Measurements from ENCODE around the gene TBC1D14.

Gene TBC1D14

DNA sequence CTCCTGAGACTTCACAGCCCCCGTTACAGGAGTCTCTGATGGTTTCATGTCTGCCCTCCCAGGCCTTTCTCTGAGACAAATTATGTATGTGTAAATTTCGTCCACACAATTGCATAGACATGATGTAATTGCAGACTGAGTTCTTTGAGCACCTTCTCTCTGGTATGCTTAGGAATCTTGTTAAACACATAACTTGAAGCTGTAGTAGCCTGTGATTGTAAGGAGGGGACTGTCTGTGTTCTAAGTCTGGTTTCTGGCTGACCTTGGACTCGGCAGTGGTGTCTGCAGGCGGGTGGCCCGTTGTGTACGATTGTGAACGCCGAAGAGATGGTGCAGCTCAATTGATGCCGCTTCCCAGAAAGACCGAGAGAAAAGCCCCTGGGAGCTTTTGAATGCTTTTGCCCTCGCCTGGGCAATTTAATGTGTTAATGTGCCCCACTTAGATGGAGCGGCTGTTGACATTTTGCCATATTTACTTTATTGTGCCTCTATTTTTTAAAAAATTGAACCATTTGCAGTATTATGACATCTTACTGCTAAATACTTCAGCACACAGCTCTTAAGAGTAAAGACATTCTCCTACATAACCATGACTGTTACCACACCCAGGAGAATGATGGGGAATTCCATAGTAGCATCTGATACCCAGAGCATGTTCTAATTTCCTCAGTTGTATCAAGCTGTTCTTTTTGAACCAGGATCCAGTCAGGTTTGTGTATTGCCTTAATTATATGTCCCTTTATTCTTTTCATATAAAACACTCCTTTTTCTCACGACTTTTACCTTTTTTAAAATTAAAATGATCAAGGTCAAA is 75.2 kb downstream of the TBC1D14 start:
- in situ Hi-C loops (cut with MboI; ENCODE audit: low sequenced_read_pairs, unreplicated experiment), result loop anchor here (10.0 kb wide), 1 partner anchor 80 kb away; the partner anchor contains the start of gene TBC1D14
- TF ChIP-seq, protein P1, sequence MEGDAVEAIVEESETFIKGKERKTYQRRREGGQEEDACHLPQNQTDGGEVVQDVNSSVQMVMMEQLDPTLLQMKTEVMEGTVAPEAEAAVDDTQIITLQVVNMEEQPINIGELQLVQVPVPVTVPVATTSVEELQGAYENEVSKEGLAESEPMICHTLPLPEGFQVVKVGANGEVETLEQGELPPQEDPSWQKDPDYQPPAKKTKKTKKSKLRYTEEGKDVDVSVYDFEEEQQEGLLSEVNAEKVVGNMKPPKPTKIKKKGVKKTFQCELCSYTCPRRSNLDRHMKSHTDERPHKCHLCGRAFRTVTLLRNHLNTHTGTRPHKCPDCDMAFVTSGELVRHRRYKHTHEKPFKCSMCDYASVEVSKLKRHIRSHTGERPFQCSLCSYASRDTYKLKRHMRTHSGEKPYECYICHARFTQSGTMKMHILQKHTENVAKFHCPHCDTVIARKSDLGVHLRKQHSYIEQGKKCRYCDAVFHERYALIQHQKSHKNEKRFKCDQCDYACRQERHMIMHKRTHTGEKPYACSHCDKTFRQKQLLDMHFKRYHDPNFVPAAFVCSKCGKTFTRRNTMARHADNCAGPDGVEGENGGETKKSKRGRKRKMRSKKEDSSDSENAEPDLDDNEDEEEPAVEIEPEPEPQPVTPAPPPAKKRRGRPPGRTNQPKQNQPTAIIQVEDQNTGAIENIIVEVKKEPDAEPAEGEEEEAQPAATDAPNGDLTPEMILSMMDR (IDR thresholded peaks at IDR 0.05; ENCODE audit: borderline replicate concordance, control extremely low read depth, extremely low read depth, insufficient read depth, missing control alignments), result no peak

DNA sequence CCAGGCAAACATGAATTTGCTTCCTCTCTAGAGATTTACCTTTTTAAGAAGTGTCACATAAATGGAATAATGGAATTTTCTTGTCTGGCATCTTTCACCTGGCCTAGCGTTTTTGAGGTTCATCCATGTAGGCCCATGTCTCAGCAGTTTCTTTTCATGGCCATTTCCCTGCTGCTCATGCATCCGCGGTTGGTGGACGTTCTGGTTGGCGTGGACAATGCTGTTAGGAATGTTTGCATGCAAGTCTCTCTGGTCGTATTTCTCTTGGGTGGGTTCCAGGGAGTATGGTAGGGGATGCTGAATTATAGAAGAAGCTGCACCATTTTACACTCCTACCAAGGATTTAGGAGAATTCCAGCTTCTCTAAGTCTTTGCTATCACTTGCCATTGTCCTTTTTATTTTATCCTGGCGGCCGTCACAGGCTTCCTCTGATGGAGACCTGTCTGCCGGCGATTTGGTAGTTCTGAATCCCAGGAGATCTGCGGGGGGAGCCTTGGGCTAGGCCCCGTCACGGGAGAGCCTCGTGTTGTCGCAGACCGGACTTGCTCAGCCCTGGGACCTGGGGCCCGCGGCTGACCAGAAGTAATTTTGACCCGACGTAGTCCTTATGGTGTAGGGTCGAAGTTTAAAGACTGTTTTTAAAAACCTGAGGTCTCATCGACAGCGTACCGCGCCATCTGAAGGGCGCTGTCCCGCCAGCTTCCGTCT is 76.6 kb downstream of the TBC1D14 start:
- in situ Hi-C loops (cut with MboI; ENCODE audit: low sequenced_read_pairs, unreplicated experiment), result loop anchor here (10.0 kb wide), 1 partner anchor 81 kb away; the partner anchor contains the start of gene TBC1D14

More for the DNA sequence above, 75.2 kb downstream of the TBC1D14 start:
- no peak for DNase-seq (ENCODE audit: low spot score)

DNA sequence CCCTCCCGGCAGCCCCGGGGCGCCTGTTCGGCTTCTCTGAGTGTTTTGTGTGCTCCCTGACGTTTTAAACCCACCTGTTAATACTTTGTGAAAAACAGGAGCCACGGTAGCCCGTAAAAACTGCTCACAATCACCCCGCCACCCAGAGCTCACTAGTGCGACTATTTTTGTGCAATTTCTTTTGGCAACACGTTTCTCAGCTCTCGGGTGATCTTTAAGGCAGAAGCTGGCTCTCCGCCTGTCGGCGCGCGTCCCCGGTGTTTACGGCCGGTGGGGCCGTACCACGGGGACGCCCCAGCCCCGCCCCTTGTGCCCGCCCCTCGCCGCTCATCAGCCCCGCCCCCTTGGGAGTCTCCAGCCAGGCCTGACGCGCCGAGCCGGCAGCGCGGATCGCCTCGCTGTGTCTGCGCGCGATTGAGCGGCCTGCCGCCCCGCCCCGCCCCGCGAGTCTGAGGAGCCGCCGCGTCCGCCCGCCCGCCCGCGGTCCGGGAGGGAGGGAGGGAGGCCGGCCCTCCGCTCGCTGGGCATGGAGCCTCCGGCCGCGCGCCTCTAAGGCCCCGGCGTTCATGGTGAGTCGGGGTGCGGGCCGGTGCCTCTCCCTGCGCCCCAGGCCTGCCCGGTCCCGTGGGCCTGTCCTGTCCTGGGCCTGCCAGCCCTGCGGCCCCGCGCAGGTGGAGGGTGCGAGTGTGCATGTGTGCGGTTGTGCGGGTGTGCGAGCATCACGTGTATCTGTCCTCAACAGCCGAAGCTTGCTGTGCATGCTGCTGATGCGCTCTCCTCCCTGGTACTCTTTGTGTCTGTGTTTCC is 77.4 kb downstream of the TBC1D14 start:
- peak; percentile 99 for DNase-seq (ENCODE audit: low spot score)
- in situ Hi-C loops (cut with MboI; ENCODE audit: low sequenced_read_pairs, unreplicated experiment), result loop anchor here (10.0 kb wide), 1 partner anchor 82 kb away; the partner anchor contains the start of gene TBC1D14
- TF ChIP-seq, protein P1 (IDR thresholded peaks at IDR 0.05; ENCODE audit: borderline replicate concordance, control extremely low read depth, extremely low read depth, insufficient read depth, missing control alignments), result peak; percentile 22

More for the DNA sequence above, 76.6 kb downstream of the TBC1D14 start:
- DNase-seq (ENCODE audit: low spot score), result no peak
- TF ChIP-seq, protein P1 (IDR thresholded peaks at IDR 0.05; ENCODE audit: borderline replicate concordance, control extremely low read depth, extremely low read depth, insufficient read depth, missing control alignments), result no peak

DNA sequence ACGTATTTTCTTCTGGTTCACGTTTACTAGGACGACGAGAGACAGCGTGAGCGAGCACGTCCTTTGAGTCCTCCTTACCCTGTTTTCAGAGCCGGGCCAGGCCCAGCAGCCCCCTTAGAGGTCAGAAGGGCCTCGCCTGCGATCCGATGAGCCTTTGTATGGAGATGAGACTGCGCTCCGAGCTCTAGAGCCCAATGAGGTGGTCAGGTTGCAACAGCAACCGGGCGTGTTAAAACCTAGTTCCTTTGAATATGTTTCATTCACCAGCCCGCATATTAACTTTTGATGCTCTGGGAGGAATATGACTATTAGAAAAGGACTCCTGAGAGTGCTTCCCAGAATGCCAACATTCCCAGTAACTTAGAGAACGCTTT is 77.9 kb downstream of the TBC1D14 start:
- DNase-seq (ENCODE audit: low spot score), result no peak
- in situ Hi-C loops (cut with MboI; ENCODE audit: low sequenced_read_pairs, unreplicated experiment), result loop anchor here (10.0 kb wide), 1 partner anchor 83 kb away; the partner anchor contains the start of gene TBC1D14
- TF ChIP-seq, protein P1 (IDR thresholded peaks at IDR 0.05; ENCODE audit: borderline replicate concordance, control extremely low read depth, extremely low read depth, insufficient read depth, missing control alignments), result no peak

DNA sequence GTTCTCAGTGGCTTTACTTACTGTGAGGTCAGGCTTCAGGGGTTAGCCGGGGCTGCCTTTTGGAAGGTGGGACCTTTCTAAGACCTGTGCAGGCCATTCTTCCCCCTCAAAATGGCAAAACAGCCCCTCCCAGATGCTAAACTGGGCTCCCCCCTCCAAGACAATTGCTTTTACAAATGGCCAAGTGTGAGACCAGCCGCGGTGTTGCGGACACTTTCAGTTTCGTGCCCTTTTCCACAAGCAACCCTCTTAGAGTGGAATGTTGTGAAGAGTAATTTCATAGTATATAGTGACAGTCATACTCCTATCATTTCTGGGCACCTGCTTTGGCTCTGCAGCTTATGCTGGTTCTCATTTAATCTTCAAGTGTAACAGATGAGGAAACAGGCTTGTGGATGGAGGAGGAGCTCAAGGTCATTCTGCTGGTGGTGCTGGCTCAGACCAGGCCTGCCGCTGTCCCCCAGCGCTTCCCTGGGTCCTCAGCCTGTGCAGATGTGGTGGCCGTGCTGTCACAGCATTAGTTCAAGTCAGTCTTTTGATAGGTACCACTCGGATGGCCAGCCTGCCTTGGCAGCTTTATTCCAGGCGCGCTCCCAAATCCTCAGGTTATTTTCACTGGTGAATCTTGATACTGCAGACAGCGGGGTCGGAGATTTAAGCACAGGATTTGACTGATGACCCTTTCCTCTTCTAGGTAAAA is 78.5 kb downstream of the TBC1D14 start:
- TF ChIP-seq, protein P1 (IDR thresholded peaks at IDR 0.05; ENCODE audit: borderline replicate concordance, control extremely low read depth, extremely low read depth, insufficient read depth, missing control alignments), result no peak
- no peak for DNase-seq (ENCODE audit: low spot score)
- in situ Hi-C loops (cut with MboI; ENCODE audit: low sequenced_read_pairs, unreplicated experiment), result loop anchor here (10.0 kb wide), 1 partner anchor 83 kb away; the partner anchor contains the start of gene TBC1D14
